GM10847 (cell line): Measurements from ENCODE around the gene OMD.

ENCODE experiments used
- POLR2A ChIP-seq: IDR thresholded peaks from 2 replicates; pipeline ENCODE4 v1.6.1; 2011; ENCODE audit not compliant: insufficient read length; ENCODE audit errors: extremely low read depth

Gene OMD

GRCh38 chr9:92395617-92396016 lies 28.7 kb downstream of the OMD start:
- TF ChIP-seq POLR2A = no peak

- no peak for TF ChIP-seq POLR2A
Measured at GRCh38 chr9:92393686-92394085, 30.6 kb downstream of the OMD start.

GRCh38 chr9:92392690-92393089 lies 31.6 kb downstream of the OMD start:
- no peak for TF ChIP-seq POLR2A

GRCh38 chr9:92385953-92386352 lies 38.3 kb downstream of the OMD start:
- TF ChIP-seq POLR2A = no peak

GRCh38 chr9:92385477-92385876 lies 38.8 kb downstream of the OMD start:
- TF ChIP-seq POLR2A = no peak

- no peak for TF ChIP-seq POLR2A
Measured at GRCh38 chr9:92385001-92385400, 39.3 kb downstream of the OMD start.

- no peak for TF ChIP-seq POLR2A
Measured at GRCh38 chr9:92384375-92384774, 39.9 kb downstream of the OMD start.

- no peak for TF ChIP-seq POLR2A
Measured at GRCh38 chr9:92381775-92382174, 42.5 kb downstream of the OMD start.

DNA sequence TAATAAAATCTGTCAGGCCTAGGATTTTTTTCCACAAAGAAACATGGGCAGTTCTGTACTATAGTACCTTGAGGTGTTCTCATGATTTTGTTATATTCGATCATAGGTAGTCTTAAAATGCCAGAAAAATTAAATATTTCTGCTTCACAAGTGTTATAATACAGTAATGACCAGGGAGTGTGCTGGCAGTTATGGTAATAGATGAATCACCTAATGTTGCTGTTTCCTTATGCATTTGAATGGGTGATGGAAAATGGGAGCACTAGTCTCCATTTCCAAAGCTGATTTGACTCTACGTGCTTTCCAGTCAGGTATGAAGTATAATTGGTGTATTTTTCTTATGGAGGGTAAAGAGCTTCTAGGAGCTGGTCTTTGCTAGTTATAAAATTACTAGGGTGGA lies 43.7 kb downstream of the OMD start:
- TF ChIP-seq POLR2A = no peak

DNA sequence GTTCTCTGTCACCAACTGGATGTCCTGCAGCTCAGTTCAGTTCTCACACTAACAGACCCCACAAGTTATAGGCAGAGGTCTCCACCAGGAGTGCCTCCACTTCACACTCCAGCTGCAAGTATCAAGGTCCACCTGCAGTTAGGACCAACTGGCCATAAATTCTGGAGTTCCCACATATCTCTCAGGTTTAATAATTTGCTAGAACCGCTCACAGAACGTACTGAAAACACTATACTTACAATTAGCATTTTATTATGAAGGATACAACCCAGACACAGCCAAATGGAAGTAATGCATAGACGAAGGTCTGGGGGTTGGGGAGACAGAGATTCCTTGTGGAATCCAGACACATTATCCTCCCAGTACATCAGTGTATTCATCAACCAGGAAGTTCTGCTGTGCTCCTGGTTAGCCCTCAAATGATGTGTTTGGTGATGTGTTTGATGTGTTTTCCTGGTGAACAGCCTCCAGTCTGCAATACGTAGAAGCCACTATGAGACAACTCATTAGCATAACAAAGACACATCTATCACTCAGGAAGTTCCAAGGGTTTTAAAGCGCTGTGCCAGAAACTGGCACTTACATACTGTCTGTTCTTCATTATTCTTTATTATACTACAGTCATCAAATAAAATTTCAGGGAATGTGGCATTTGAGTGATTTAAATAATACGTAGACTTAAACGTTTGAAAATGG lies 45.3 kb downstream of the OMD start:
- no peak for TF ChIP-seq POLR2A

DNA sequence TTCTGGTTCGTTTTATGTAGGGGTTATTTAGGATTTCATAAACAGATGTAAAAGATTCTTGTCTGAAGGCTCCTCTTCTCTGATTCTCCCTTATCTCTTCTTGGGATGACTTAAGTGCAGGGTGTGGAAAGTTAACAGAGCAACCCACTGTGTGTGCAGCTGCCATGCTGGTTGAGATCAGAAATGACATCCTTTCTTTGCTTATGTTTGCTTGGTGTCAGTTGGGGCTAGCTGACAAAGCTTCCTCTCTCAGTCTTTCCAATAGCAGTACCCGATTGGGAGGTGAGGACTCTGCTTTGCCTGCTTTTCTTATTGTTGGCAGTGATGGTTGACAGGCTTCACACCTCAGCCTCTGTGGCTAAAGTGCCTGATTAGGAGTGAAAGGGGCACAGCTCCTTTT lies 46.4 kb downstream of the OMD start:
- no peak for TF ChIP-seq POLR2A

DNA sequence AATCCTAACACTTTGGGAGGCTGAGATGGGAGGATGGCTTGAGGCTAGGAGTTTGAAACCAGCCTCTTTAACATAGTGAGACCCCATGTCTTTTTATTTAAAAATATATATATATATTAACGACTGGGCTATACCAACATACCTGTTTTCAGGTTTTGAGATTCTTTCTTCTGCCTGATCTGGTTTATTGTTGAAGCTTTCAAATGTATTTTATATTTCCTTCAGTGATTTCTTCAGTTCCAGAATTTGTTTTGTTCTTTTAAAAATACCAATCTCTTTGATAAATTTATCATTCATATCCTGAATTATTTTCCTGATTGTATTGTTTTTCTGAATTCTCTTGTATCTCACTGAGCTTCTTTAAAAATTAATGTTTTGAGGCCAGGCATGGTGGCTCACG lies 51.1 kb downstream of the OMD start:
- no peak for TF ChIP-seq POLR2A

- TF ChIP-seq POLR2A = no peak
Measured at GRCh38 chr9:92369075-92369474, 55.2 kb downstream of the OMD start.
